Right atrium auricular region (tissue), 2 donors: Measurements from ENCODE around the gene MAP3K21. TPM values are rescaled to one million over a fixed set of nuclear protein-coding genes. Genes with fewer than 3 reads are reported as not detected.

Experiments used
- DNase-seq: peaks from one replicate; pipeline ENCODE4 v3.0.0-alpha.2; 2019; ENCODE audit warnings: low spot score
- H3K27ac ChIP-seq, 2 donors: fragments of 200-600 bp; sonication (generic); 1 replicate in 1 of 2; 2 replicates in 1 of 2; pipeline ENCODE4 v1.5.1; 2016 to 2019
- H3K27me3 ChIP-seq, 2 donors: fragments of 200-600 bp; sonication (generic); one replicate each; pipeline versions ENCODE4 v1.5.1 to v1.6.0; 2017 to 2019
- H3K36me3 ChIP-seq: fragments of 200-600 bp; sonication (generic); one replicate; pipeline ENCODE4 v1.5.1; 2016
- H3K4me1 ChIP-seq, 2 donors: fragments of 200-600 bp; sonication (generic); one replicate each; pipeline versions ENCODE4 v1.5.1 to v1.6.0; 2017 to 2019
- H3K4me3 ChIP-seq, 2 donors: fragments of 200-600 bp; sonication (generic); 1 replicate in 1 of 2; 2 replicates in 1 of 2; pipeline ENCODE4 v1.5.1; 2017 to 2019; ENCODE audit warnings: mild to moderate bottlenecking in 1 of 2, moderate library complexity in 1 of 2
- H3K9me3 ChIP-seq, 2 donors: fragments of 200-600 bp; sonication (generic); one replicate each; pipeline ENCODE4 v1.5.1; 2019
- CTCF ChIP-seq, 2 donors: fragments of 200-600 bp; sonication (generic); IDR thresholded peaks; one replicate each; pipeline ENCODE4 v1.5.1; 2019; ENCODE audit warnings: antibody characterized with exemption in 2 of 2
- total RNA-seq, 2 donors: library from RNA; depleted of rRNA; stranded (reverse); fragments of >200 nt; gene quantifications; one replicate each; pipeline ENCODE4 v1.1.0, GENCODE V29; 2016

Gene MAP3K21
- total RNA-seq, 2 donors from 2014 or later = 1.2 to 1.4 TPM

DNA sequence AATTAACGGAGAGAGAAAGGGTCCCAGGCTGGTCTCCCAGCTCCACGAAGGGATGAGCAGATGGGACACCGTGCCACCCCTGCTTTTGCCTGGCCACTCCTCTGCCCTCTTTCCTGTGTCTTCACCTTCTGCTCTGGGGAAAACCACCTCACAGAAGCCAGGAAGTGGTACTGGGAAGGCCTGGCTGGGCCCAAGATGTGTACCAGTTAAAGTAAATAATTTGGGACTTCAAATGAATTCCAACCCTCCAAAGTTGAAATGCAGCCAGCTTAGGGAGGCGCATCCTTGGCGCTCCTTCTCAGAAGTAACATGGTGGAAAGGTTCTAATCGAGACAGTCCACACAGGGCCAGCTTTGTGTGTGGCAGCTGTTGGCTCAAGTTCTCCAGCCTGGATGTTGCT lies 45.7 kb downstream of the MAP3K21 start:
- Histone ChIP-seq H3K9me3 (no peaks in the 10 kb centered on the region), H3K36me3 (no peaks in the 10 kb centered on the region), H3K27me3 (no peaks in the 10 kb centered on the region), H3K27ac (no peak overlapping the region), H3K4me3 (no peak overlapping the region), H3K4me1 (no peaks in the 10 kb centered on the region)
- DNase-seq = no peak
- no peak for TF ChIP-seq CTCF (IDR thresholded peaks at IDR 0.05)

GRCh38 chr1:233375653-233376052 lies 48.1 kb downstream of the MAP3K21 start:
- no peaks in the 10 kb centered on the region for H3K4me1 ChIP-seq
- DNase-seq = no peak
- no peaks in the 10 kb centered on the region for H3K36me3 ChIP-seq
- TF ChIP-seq CTCF (IDR thresholded peaks at IDR 0.05) = no peak
- H3K9me3 ChIP-seq = no peaks in the 10 kb centered on the region
- no peaks in the 10 kb centered on the region for H3K27me3 ChIP-seq
- no peak overlapping the region for H3K27ac ChIP-seq
- H3K4me3 ChIP-seq = no peak overlapping the region

GRCh38 chr1:233376382-233377110 lies 49.0 kb downstream of the MAP3K21 start:
- no peaks in the 10 kb centered on the region for H3K27me3 ChIP-seq
- no peak overlapping the region for H3K27ac ChIP-seq
- no peaks in the 10 kb centered on the region for H3K4me1 ChIP-seq
- no peaks in the 10 kb centered on the region for H3K9me3 ChIP-seq
- TF ChIP-seq CTCF (IDR thresholded peaks at IDR 0.05) = no peak
- no peaks in the 10 kb centered on the region for H3K36me3 ChIP-seq
- H3K4me3 ChIP-seq = no peak overlapping the region
- no peak for DNase-seq

DNA sequence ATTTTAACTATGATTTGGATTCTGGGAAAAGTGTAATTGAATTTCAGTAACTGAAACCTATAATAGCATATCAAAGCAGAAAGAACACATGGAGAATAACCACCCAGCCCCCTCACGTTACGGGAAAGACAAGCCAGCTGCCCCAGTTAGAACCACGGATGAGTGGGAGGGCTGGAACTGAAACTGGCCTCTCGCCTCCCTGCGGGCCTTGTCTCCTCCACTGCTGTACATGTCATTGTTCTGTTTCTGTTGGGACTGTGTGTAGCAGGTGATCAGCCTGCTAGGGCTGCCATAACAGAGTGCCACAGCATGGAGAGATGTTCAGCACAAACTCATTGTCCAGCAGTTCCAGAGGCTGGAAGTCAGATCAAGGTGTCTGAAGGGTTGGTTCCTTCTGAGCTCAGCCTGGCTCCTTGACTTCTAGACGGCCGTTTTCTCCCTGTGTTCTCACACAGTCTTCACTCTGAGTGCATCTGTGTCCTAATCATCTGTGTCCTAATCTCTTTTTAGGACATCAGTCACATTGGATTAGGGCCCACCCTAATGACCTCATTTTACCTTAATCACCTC lies 52.4 kb downstream of the MAP3K21 start:
- Histone ChIP-seq H3K4me1 (no peaks in the 10 kb centered on the region), H3K27ac (no peak overlapping the region), H3K36me3 (no peaks in the 10 kb centered on the region), H3K9me3 (no peaks in the 10 kb centered on the region), H3K4me3 (no peak overlapping the region), H3K27me3 (no peaks in the 10 kb centered on the region)
- no peak for DNase-seq
- no peak for TF ChIP-seq CTCF (IDR thresholded peaks at IDR 0.05)

DNA sequence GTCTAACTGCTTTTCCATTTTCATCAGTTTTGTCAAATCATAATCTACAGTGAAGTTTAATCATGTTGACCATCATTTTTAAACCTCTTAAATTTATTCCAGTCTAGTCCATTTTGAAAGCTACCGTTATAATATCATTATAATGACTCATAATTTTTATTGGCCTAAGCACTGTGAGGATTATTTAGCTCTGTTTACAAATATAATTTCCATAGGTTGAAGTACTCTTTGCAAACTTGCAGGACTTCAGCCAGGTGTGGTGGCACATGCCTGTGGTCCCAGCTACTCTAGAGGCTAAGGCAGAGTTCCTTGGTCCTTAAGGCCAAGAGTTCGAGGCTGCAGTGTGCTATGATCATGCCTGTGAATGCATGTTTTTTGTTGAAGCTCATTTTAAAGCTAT lies 54.3 kb downstream of the MAP3K21 start:
- Histone ChIP-seq H3K27me3 (no peaks in the 10 kb centered on the region), H3K9me3 (no peaks in the 10 kb centered on the region), H3K36me3 (no peaks in the 10 kb centered on the region), H3K4me1 (no peaks in the 10 kb centered on the region), H3K27ac (no peak overlapping the region), H3K4me3 (no peak overlapping the region)
- TF ChIP-seq CTCF (IDR thresholded peaks at IDR 0.05) = no peak
- DNase-seq = no peak

- Histone ChIP-seq H3K27ac (no peak overlapping the region), H3K4me1 (no peaks in the 10 kb centered on the region), H3K27me3 (no peaks in the 10 kb centered on the region), H3K4me3 (no peak overlapping the region), H3K9me3 (no peaks in the 10 kb centered on the region), H3K36me3 (no peaks in the 10 kb centered on the region)
- no peak for DNase-seq
- TF ChIP-seq CTCF (IDR thresholded peaks at IDR 0.05) = no peak
Observed at GRCh38 chr1:233383984-233384383, 56.5 kb downstream of the MAP3K21 start.
